Erythroblast (primary cell): ENCODE measurements around the gene ZNF331.
A peak's percentile ranks its signal among the peaks of the same experiment; 100 is the strongest.
"Not testable (repeated sequence)": the region's sequence is repeated elsewhere in the genome, so short reads cannot be mapped to it uniquely, and the experiment has no call there.

Experiments used
- DNase-seq, 2 experiments: peaks; one replicate each; lab custom pipeline; 2025; lab: John Stamatoyannopoulos, UW
- GATA1 ChIP-seq: IDR thresholded peaks from 2 replicates; pipeline ENCODE4 v1.6.1; 2011; ENCODE audit warnings: low read depth, mild to moderate bottlenecking, control low read depth, low read length, moderate library complexity
- POLR2A ChIP-seq: IDR thresholded peaks from 2 replicates; pipeline ENCODE4 v1.6.1; 2011; ENCODE audit warnings: mild to moderate bottlenecking, low read length

ZNF331 gene

DNA sequence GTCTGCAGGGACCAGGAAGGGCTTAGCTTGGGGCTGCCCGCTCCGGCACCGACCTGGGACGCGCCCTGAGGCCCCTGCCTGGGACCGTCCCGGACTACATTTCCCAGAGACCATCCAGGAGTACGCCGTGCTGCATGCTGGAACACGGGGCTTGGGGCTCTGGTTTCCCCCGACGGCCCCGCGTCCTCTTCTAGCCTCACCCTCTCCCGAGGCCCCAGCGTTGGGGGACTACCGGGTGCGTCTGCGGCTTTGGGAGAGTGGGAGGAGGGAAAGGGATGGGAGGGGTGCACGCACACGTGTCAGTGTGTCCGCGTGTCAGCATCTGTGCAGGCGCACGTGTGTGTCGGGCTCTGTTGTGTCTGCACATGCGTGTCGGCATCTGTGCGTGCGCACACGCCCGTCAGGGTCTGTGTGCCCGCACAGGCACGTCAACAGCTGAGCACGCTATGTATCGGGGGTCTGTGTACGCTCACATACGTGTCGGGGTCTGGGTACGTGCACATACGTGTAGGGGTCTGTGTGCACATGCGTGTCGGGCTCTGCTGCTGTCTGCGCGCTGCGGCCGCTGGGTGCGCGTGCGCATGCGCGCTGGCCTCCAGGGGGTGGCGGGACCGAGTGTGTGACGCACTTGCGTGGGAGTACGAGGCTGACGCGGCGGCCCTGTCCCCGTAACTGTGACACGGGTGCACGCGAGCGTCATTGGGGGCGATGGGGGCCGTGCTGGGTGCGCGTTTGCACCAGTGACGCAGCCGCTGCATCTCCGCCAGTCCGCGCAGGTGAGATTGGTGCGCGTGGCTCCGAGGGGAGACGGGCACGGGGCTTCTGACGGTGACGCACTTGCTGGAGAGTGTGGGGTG lies at the start of gene ZNF331:
ZNF331 (plus strand) TSS at position 625 of the 857 bp plus-strand sequence. CDS start 31,232 bp downstream, outside the sequence.
- no peak for TF ChIP-seq GATA1
- peak; percentile 50 for TF ChIP-seq POLR2A
- peak; percentile 89 to 91 for DNase-seq

DNA sequence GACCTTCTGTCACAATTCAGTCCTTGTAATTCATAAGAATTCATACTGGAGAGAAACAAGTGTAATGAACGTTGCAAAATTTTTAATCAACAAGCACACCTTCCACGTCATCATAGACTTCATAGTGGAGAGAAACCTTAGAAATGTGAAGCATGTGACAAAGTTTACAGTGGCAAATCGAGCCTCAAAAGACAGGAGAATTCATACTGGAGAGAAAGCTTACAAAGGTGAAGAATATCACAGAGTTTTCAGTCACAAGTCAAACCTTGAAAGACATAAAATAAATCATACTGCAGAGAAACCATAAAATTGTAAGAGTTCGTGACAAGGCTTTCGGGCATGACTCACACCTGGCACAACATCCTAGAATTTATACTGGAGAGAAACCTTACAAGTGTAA lies 45.8 kb upstream of the ZNF331 start:
- DNase-seq, result no peak
- TF ChIP-seq POLR2A (no peak), GATA1 (no peak)

DNA sequence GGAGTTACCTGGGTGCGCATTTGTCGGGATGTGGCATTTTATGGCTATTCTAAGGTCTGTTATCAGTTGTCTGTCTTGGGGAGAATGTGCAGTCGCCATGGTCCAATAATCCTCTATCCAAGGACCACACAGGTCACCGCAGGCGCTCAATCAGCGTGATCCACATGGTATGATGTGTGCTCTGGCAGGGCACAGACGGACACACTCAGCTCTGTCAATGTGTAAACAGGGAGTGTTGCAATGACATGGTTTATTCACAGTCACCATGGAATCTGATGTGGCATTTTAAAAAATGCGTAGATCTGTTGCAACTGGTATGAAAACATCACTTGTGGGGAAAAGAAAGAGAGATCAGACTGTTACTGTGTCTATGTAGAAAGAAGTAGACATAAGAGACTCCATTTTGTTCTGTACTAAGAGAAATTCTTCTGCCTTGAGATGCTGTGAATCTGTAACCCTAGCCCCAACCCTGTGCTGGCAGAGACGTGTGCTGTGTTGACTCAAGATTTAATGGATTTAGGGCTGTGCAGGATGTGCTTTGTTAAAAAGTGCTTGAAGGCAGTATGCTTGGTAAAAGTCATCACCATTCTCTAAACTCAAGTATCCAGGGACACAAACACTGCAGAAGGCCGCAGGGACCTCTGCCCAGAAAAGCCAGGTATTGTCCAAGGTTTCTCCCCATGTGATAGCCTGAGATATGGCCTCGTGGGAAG lies 40.5 kb upstream of the ZNF331 start:
- not testable (repeated sequence) for DNase-seq

DNA sequence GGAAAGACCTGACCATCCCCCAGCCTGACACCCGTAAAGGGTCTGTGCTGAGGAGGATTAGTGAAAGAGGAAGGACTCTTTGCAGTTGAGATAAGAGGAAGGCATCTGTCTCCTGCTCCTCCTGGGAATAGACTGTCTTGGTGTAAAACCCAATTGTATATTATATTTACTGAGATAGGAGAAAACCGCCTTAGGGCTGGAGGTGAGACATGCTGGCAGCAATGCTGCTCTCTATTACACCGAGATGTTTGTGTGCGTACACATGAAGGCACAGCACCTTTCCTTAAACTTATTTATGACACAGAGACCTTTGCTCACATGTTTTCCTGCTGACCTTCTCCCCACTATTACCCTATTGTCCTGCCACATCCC lies 39.9 kb upstream of the ZNF331 start:
- not testable (repeated sequence) for DNase-seq

DNA sequence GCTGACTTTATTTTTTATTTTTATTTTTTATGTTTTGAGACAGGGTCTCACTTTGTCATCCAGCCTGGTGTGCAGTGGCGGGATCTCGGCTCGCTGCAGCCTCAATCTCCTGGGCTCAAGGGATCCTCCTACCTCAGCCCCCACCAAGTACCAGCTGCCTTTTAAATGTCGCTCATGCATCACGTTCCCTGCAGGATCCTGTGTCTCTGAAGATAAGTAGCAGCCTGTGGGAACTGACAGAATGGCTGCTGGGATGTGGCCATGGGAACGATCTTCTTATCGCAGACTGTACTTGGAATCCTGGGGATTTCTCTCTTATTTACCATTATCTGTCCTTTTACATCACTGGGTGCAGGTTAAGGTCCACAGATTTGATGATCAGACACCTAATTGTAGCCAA lies 34.8 kb upstream of the ZNF331 start:
- DNase-seq, result not testable (repeated sequence)

DNA sequence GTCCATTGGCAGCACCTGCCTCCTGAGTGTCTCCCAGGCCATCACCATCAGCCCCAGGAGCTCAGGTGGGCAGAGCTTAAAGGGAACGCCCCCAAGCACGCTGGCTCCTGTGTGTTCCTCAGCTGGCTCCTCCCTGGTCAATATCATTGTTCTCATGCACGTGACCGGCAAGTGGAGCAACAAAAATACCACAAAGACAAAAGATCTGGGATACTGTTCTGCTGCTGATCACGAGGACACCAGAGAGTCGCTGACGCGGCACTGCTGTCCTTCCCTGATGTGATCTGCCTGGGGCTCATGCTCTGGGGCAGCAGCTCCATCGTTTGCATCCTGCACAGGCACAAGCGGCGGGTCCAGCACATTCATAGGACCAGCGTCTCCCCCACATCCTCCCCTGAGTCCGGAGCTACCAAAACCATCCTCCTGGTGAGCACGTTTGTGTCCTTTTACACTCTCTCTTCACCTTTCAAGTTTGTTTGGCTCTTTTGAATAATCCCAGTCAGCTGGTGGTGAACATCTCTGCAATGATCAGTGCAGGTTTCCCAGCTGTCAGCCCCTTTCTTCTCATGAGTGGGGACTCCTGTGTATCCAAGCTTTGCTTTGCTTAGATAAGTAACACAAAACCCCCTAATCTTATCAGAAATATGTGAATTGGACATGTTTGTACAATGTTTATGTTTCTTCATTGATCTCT lies 34.1 kb upstream of the ZNF331 start:
- not testable (repeated sequence) for DNase-seq

DNA sequence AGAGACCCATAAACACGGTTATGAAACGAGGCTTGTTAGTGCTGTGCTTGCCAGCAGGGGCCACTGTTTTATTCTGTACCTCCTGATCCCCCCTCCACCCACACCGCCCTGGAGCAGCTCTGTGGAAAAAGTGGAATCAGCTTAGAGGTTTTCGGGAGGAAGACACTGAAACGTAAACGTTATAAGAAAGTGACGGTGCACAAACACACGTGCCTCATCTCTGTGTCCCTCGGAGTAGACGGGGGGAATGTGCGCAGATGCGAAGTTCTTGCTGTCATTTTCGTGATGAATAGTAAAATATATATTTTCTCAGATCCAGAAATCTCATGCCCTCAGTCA lies 33.6 kb upstream of the ZNF331 start:
- not testable (repeated sequence) for DNase-seq

DNA sequence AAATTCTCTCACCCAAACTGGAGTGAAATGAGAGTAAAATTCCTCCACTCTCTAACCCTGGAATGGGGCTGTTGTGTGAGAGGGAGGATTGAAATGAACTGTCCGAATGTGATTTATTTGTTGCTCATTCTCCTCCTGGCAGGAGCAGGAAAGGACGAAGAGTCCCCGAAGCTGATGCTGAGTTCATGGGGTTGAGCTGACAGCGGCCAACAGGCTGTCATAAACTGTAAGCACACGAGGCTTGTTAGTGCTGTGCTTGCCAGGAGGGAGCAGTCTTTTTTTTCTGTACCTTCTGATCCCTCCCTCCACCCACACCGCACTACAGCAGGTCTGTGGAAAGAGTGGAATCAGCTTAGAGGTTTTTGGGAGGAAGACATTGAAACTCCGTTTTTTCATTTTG lies 33.1 kb upstream of the ZNF331 start:
- TF ChIP-seq GATA1 (no peak), POLR2A (no peak)
- DNase-seq, result no peak

DNA sequence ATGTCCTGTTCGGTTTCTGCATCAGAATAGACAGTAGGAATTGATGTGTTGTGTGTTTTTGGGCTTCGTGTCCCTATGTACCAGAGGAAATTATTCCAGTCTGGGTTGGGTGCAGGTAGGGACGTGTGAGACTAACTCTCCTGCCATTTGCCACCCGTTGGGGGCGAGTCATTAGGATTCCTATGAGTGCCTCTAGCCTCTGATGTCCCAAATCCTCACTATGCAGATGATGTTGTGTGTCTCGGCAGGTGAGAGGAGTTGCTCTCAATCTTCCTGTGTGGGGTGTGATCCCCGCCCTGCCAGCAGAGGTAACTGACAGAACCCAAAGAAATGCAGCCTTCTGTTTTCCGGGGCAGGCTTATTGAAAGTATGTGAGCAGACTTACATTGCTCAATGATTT lies 31.2 kb upstream of the ZNF331 start:
- no peak for DNase-seq
- TF ChIP-seq POLR2A (no peak), GATA1 (no peak)

DNA sequence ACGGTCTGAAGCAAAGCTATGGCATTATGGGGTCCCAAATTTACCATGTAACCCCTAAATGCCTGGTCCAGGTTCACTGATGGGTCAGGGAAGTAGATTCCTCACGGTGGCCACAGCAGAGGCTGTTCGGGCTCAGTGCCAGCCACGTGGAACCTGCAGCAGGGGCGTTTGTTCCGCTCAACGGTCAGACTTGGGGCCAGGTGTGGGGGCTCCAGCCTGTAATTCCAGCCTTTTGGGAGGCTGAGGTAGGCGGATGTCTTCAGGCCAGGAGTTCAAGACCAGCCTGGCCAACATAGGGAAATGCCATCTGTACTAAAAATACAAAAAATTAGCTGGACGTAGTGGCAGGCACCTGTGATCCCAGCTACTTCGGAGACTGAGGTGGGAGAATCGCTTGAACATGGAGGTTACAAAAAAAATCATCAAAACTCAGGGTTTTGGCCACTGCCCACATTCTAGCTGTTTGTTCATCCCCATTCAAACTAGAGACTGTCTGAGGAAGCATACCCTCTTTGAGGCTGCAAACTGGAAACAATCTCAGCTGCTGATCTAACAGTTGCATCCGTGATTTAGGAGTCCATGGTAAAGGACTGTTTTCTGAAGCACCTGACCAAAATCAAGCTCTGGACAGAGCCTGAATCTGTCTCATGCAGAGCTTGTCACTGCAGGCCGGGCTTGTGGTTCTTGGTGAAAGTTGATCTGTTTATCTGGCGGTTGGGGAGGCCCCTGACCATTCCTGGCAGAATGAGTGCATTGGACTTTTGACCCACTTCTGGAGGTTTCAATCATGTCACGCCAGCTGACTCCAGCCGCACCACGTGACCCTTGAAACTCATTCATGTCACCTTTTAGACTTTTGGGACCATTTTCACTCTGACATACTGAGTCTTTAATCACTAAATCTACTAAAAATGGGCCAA lies 30.2 kb upstream of the ZNF331 start:
- no peak for DNase-seq
- no peak for TF ChIP-seq GATA1

DNA sequence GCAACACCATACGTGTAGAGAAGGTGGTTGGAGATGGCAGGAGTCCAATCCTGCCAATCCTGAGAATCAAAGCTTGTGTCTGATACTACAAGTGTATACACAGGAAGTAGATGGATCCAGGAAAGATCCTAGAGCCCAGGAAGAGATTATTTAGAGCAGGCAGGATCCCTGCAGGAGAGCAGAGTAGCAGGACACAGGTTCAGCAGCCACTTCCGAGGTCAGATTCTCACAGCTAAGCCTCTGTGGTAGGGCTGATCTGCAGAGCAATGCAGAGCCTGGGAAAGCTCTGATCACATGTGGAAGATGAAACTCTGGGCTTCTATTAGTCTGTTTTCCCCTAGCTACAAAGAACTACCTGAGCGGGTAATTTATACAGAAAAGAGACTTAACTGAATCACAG lies 28.5 kb upstream of the ZNF331 start:
- DNase-seq, result no peak
- TF ChIP-seq POLR2A (no peak), GATA1 (no peak)

DNA sequence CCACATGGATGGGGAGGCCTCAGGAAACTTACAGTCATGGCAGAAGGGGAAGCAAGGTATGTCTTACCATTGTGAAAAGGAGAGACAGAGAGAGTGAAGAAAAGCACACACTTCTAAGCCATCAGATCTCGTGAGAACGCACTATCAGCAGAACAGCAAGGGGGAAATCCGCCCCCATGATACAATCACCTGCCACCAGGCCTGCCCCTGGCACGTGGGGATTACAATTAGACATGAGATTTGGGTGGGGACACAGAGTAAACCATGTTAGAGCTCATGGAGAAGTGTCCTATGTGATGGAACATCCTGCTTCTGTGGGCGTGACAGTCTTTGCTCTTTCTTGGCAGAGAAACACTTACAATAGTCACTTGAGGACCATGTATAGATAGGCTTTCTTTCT lies 28.1 kb upstream of the ZNF331 start:
- TF ChIP-seq POLR2A (no peak), GATA1 (no peak)
- no peak for DNase-seq

DNA sequence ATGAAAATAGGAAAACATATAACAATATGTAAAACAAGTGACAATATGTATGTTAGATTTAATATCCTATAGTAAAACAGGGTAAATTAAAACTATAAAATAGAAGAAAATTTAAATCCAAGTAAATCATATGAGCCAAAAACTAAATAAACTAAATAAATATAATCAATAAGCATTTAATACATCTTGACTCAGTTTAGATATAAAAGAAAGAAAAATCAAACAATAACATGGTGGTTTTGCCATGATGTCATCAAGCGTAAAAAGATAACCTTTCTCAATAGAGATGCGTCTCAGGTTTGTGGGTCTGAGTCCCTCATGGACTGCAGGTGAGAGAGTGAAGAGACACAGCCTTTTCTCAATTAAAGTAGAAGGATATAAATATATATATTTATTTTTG lies 26.6 kb upstream of the ZNF331 start:
- TF ChIP-seq GATA1 (no peak), POLR2A (no peak)

DNA sequence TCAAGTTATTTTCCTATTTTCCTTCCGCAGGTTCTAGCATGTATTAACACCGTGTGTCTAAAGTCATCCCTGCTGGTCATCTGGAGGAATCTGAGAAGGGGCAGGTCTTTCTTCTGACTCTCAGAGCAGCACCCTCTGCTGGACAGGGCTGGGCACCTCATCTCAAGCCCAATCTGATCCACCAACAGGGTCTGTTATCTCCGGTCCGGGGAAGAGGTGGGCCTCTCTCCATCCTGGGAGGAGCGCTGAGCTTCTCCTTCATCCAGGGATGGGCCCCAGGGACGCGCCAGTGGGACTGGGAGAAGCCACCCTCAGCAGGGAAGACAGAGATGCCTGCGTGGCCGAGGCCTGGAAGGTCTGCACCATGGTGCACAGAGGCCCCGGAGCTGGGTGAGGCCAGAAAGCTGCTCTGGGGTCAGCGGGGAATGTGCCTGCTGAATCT lies 26.0 kb upstream of the ZNF331 start:
- TF ChIP-seq POLR2A (no peak), GATA1 (no peak)
- DNase-seq, result peak; percentile 69

More for the DNA sequence above, 26.6 kb upstream of the ZNF331 start:
- no peak for DNase-seq

DNA sequence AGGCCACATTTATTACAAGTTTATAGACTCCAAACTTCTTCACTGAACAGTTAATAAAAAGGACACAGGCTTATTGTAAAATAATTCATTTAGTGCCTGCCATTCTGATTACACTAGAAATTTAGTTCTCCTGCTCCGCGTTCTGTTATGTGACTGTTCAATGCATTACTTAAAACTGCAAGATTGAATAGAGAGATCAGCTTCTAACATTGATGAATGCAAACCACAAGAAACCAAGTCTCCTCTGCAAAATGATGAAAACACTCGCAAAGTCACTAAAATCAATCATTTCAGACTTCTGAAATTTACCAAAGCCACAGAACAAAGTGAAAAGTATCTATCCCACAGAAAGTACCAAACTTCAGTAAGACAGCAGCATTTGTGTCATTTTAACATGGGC lies 22.9 kb upstream of the ZNF331 start:
- not testable (repeated sequence) for DNase-seq
